Lung (tissue), 12 donors: Measurements from ENCODE around the gene PLA2G15. TPM values are rescaled to one million over a fixed set of nuclear protein-coding genes. Genes with fewer than 3 reads are reported as not detected.

ENCODE experiments used
- ATAC-seq: fragments of 200-7000 bp; cut with Tn5 transposase; one replicate; pipeline ENCODE4 v1.9.1; 2020; ENCODE audit warnings: moderate number of reproducible peaks; ENCODE audit not compliant: insufficient read depth, low FRiP score
- DNase-seq, 3 donors: peaks; one replicate each; pipeline ENCODE4 v3.0.0-alpha.2; 2013 to 2017
- H3K27ac ChIP-seq, 2 donors: one replicate each; pipeline ENCODE4 v1.5.1; 2013; ENCODE audit warnings: mild to moderate bottlenecking in 2 of 2, moderate library complexity in 2 of 2, control low read depth in 1 of 2, inconsistent platforms in 1 of 2, low read depth in 1 of 2, low read length in 1 of 2
- H3K27me3 ChIP-seq, 3 donors: one replicate each; pipeline ENCODE4 v1.5.1; 2013; ENCODE audit warnings: low read length in 2 of 3; ENCODE audit not compliant: control insufficient read depth in 3 of 3, insufficient read depth in 3 of 3
- H3K36me3 ChIP-seq, 4 donors: one replicate each; pipeline ENCODE4 v1.5.1; 2013; ENCODE audit warnings: low read length in 4 of 4, mild to moderate bottlenecking in 1 of 4, moderate library complexity in 1 of 4; ENCODE audit not compliant: control insufficient read depth in 4 of 4, insufficient read depth in 4 of 4
- H3K4me1 ChIP-seq, 5 donors: one replicate each; pipeline ENCODE4 v1.5.1; 2013; ENCODE audit warnings: low read length in 5 of 5, mild to moderate bottlenecking in 2 of 5, moderate library complexity in 1 of 5; ENCODE audit not compliant: control insufficient read depth in 5 of 5, insufficient read depth in 5 of 5
- H3K4me3 ChIP-seq: one replicate; pipeline ENCODE4 v1.5.1; 2013; ENCODE audit warnings: mild to moderate bottlenecking, control low read depth, moderate library complexity
- H3K9ac ChIP-seq, 2 donors: one replicate each; pipeline ENCODE4 v1.5.1; 2013; ENCODE audit warnings: low read length in 2 of 2, control low read depth in 1 of 2; ENCODE audit not compliant: insufficient read depth in 1 of 2
- H3K9me3 ChIP-seq, 4 donors: one replicate each; pipeline ENCODE4 v1.5.1; 2013; ENCODE audit warnings: low read length in 3 of 4, mild to moderate bottlenecking in 1 of 4, moderate library complexity in 1 of 4; ENCODE audit not compliant: control insufficient read depth in 4 of 4, insufficient read depth in 3 of 4
- WGBS, 2 donors: extraction: QIAGEN DNeasy Blood & Tissue Kit; methylation state at CpG; one replicate each; pipeline ENCODE4 v1.1.7; 2013; 5-methylcytosine and 5-hydroxymethylcytosine counted together
- polyA plus RNA-seq, 2 donors: library from polyadenylated mRNA; stranded (reverse); fragments of 200-250 nt; gene quantifications; one replicate each; pipeline ENCODE4 v1.2.1, GENCODE V29; 2013
- total RNA-seq, 2 donors: library from RNA; depleted of rRNA in 1 of 2; stranded (reverse); fragments of >200 nt in 1 of 2; gene quantifications; one replicate each; pipeline ENCODE4 v1.2.1, GENCODE V29; 2014 to 2021
- TF ChIP-seq, protein P1 (sequence below): IDR thresholded peaks from 2 replicates; pipeline ENCODE4 v1.5.1; 2012; ENCODE audit warnings: mild to moderate bottlenecking; ENCODE audit errors: control extremely low read depth, extremely low read depth
- donor health status: control.
- donor health status: control.
- donor health status: Bipolar disorder and iron deficiency.
- donor health status: healthy.
- donor health status: DM: yes; HTN: yes; CAD: no.

PLA2G15 gene
- total and polyA plus RNA-seq, 4 donors = 11.0 to 42.4 (median 19.6) TPM

DNA sequence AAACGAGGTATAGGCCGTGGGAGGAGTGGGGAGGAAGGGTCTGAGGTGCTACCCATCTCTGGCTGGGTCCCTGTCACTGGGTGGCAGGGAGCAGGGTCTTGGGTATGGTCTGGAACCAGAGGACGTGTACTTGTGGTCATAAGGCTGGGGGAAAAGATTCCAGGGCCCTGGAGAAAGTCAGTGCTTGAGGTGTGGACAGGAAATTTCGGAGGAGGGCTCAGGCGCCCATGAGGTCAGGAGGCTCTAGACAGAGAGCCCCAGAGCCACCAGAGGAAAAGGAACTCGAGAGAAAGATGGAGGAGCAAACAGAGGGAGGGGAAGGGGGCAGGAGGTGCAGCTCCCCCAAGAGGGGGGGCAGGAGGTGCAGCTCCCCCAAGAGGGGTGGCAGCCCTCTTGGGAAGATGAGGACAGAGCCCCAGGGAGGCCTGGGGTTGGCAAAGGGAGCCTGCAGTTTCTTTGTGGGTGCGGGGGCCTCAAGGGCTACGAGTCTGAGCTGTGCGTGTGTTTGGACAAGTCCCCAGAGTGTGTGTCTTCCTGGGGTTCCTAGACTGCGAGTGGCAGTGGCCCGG lies 18.5 kb downstream of the PLA2G15 start:
- H3K9ac ChIP-seq = no peak overlapping the region
- no peaks in the 10 kb centered on the region for H3K9me3 ChIP-seq
- DNase-seq = no peak
- WGBS, 2 donors = 30 to 36% methylated on average over 11 of the region's 11 CpGs
- peaks cover 0 to 17% (median 5%) of the 10 kb centered on the region in 5 donors for H3K4me1 ChIP-seq
- H3K36me3 ChIP-seq = peaks cover 0 to 19% (median 1%) of the 10 kb centered on the region in 4 donors
- H3K27ac ChIP-seq = peak overlapping the region; percentile 99
- TF ChIP-seq, protein P1, sequence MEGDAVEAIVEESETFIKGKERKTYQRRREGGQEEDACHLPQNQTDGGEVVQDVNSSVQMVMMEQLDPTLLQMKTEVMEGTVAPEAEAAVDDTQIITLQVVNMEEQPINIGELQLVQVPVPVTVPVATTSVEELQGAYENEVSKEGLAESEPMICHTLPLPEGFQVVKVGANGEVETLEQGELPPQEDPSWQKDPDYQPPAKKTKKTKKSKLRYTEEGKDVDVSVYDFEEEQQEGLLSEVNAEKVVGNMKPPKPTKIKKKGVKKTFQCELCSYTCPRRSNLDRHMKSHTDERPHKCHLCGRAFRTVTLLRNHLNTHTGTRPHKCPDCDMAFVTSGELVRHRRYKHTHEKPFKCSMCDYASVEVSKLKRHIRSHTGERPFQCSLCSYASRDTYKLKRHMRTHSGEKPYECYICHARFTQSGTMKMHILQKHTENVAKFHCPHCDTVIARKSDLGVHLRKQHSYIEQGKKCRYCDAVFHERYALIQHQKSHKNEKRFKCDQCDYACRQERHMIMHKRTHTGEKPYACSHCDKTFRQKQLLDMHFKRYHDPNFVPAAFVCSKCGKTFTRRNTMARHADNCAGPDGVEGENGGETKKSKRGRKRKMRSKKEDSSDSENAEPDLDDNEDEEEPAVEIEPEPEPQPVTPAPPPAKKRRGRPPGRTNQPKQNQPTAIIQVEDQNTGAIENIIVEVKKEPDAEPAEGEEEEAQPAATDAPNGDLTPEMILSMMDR = no peak
- no peaks in the 10 kb centered on the region for H3K27me3 ChIP-seq
- H3K4me3 ChIP-seq = peak overlapping the region; percentile 68
- ATAC-seq = no peak

DNA sequence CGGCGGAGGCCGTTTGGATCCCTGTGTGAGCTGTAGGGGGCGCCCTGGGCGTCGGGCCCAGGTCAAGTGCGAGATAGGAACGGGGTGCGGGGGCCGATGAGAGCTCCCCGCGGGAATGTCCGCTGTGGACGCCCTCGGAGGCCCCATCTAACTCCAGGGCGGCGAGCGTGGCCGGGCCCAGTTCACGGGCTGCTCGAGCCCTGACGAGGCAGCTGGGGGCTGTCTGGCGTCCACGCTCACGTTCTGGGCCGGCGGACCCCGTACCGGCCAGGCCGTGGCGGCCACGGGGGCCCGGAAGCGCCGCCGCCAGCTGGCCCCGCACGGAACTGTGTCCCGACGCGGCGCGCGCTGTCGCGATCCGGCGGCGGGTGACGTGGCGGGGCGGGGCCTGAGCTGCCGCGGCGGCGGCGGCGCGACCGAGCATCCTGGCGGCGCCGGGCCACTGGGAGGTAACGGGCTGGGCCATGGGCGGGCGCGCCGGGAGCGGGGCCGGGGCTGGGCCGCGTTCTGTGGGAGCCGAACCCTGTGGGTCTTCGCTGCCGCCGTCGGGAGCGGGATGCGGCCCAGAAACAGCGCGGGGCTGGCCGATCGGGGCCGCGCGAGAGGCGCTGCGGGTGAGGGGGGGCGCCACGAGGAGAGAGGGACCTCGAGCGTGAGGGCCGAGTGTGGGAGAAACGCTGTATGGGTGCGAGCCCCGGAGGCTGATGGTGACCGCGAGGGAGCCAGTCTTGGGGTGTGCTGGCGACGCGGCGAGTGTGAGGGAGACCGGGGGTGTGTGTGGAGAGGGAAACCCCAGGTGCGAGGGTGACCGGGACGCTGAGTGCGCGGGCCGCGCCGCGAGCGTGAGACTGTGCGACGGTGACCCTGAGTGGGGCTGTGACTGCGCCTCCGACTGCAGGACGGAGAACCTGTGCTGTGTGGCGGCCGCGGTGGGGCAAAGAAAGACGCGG lies 19.2 kb downstream of the PLA2G15 start, which contains the start of gene SLC7A6:
Gene SLC7A6, plus strand, starts transcription at position 399 of the 950 bp plus-strand sequence. CDS start 10,201 bp downstream, outside the sequence.
- ATAC-seq (peak; percentile 79), DNase-seq (peak; percentile 49 to 71 (median 59))
- H3K9me3 ChIP-seq = no peaks in the 10 kb centered on the region
- H3K4me1 ChIP-seq = peaks cover 0 to 17% (median 5%) of the 10 kb centered on the region in 5 donors
- WGBS, 2 donors = 0 to 1% methylated on average over 81 to 123 of the region's 123 CpGs
- no peaks in the 10 kb centered on the region for H3K27me3 ChIP-seq
- H3K36me3 ChIP-seq = peaks cover 0 to 12% (median 1%) of the 10 kb centered on the region in 4 donors
- H3K27ac ChIP-seq = peak within 1 kb of the TSS; percentile 99
- peak within 1 kb of the TSS; percentile 68 for H3K4me3 ChIP-seq
- peak within 1 kb of the TSS; percentile 28 to 53 for H3K9ac ChIP-seq
- TF ChIP-seq, protein P1 = no peak

DNA sequence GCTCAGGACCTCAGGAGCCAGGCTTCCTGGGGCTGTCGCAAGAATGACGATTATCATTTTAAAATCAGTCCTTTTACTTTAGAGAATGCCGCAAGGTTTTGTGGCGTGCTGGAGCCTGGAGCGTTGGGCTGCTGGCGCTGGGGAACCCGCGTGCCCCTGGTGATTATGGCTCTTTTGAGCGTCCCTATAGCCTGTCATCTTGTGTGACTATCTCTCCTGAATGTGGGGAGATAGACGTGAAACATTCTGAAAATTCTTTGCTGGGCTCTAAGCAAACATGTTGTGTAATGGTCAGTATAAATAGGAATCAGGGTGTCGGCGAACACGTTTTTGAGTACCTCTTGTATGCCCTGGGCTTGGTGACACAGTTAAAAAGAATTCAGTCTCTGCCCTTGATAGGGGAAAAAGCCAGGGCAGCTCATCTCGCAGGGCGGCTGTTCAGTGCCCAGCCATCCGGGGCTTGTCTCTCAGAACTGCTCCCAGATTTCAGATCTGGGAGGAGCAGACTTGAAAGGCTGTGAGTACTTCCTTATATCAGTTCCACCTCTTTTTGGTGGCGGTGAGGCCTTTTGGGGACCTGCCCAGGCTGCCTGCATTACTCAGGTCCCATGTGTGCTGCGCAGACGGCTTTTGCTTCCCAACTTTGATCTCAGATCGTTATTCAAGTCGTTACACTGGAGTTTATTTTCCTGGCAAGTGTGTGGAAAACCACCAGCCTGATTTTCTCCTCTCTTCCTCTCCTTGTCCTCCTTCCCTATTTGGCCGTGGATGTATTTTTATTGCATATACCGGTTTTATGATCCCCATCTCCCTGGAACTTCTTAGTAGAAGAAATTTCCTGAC lies 20.1 kb downstream of the PLA2G15 start:
- peaks cover 0 to 17% (median 5%) of the 10 kb centered on the region in 5 donors for H3K4me1 ChIP-seq
- DNase-seq (peak; percentile 45 to 52 (median 51)), ATAC-seq (peak; percentile 51)
- H3K27ac ChIP-seq = peak overlapping the region; percentile 99
- no peaks in the 10 kb centered on the region for H3K27me3 ChIP-seq
- H3K4me3 ChIP-seq = peak overlapping the region; percentile 68
- no peaks in the 10 kb centered on the region for H3K9me3 ChIP-seq
- WGBS, 2 donors = 4 to 5% methylated on average over 23 of the region's 23 CpGs
- peaks cover 0 to 3% (median 1%) of the 10 kb centered on the region in 4 donors for H3K36me3 ChIP-seq
- TF ChIP-seq, protein P1 = no peak
- H3K9ac ChIP-seq = peak overlapping the region; percentile 28 to 53
